HEK293T (cell line): ENCODE measurements around the gene CAPSL.

ENCODE experiments used
- BHLHE40 ChIP-seq: fragments of 450-650 bp; IDR thresholded peaks from 2 replicates; pipeline ENCODE4 v1.6.1; 2016; ENCODE audit warnings: mild to moderate bottlenecking, moderate library complexity, borderline replicate concordance
- FOXA1 ChIP-seq: fragments of 450-650 bp; IDR thresholded peaks from 2 replicates; pipeline ENCODE4 v1.6.1; 2016; ENCODE audit warnings: mild to moderate bottlenecking
- ZNF384 ChIP-seq: fragments of 450-650 bp; IDR thresholded peaks from 2 replicates; pipeline ENCODE4 v1.6.1; 2016

DNA sequence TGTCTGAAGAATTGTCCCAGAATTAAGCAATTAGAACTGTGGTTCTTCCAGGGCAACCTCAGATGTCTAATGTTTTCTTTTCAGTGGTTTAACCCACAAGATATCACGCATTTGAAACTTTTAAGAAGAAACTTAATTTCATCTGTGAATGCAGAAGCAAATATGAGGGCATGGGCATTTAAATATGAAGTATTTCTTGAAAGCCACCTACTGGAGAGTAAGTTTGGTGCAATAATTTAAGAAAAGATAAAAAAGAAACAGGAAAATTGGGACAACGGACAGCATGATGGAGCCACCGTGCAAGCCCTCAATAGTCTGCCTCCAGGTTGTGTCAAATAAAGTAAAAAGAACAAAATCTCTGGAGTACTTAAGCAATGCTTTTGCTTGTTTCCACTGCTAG lies 1.2 kb upstream of the CAPSL start:
- TF ChIP-seq BHLHE40, result no peak
- TF ChIP-seq ZNF384, result no peak
- no peak for TF ChIP-seq FOXA1
